ENCODE measurements around the gene HNRNPA0.

HNRNPA0 gene

GRCh38 chr5:137733922-137734321, 20.2 kb downstream of the HNRNPA0 start:
- no peak overlapping the region for H3K4me3 ChIP-seq (IDR thresholded peaks at IDR 0.05; ENCODE audit: insufficient read depth, low read depth, low read length)
- H3K36me3 ChIP-seq (ENCODE audit: insufficient read depth) = no peaks in the 10 kb centered on the region
- no peak overlapping the region for H3K27ac ChIP-seq
- TF ChIP-seq CTCF (conservative IDR thresholded peaks at IDR 0.05; ENCODE audit: low read depth, low read length) = no peak
- no peak overlapping the region for H3K4me2 ChIP-seq
- no peaks in the 10 kb centered on the region for H4K20me1 ChIP-seq (ENCODE audit: insufficient read depth)
- no peaks in the 10 kb centered on the region for H3K79me2 ChIP-seq (ENCODE audit: insufficient read depth, low read depth)
- H2AFZ ChIP-seq (ENCODE audit: low read depth) = no peak overlapping the region
- H3K4me1 ChIP-seq (ENCODE audit: low read depth, poor library complexity, severe bottlenecking) = peaks cover 13% of the 10 kb centered on the region
- H3K27me3 ChIP-seq (ENCODE audit: insufficient read depth, low read depth) = no peaks in the 10 kb centered on the region
- no peak overlapping the region for H3K9ac ChIP-seq

GRCh38 chr5:137733006-137733405, 21.2 kb downstream of the HNRNPA0 start:
- Histone ChIP-seq H3K4me3 (IDR thresholded peaks at IDR 0.05; ENCODE audit: insufficient read depth, low read depth, low read length) (no peak overlapping the region), H4K20me1 (ENCODE audit: insufficient read depth) (no peaks in the 10 kb centered on the region), H3K4me1 (ENCODE audit: low read depth, poor library complexity, severe bottlenecking) (peaks cover 13% of the 10 kb centered on the region), H3K36me3 (ENCODE audit: insufficient read depth) (no peaks in the 10 kb centered on the region), H2AFZ (ENCODE audit: low read depth) (no peak overlapping the region), H3K4me2 (no peak overlapping the region), H3K27me3 (ENCODE audit: insufficient read depth, low read depth) (no peaks in the 10 kb centered on the region), H3K9ac (no peak overlapping the region), H3K27ac (no peak overlapping the region), H3K79me2 (ENCODE audit: insufficient read depth, low read depth) (no peaks in the 10 kb centered on the region)
- no peak for TF ChIP-seq CTCF (conservative IDR thresholded peaks at IDR 0.05; ENCODE audit: low read depth, low read length)

GRCh38 chr5:137731176-137731575, 23.0 kb downstream of the HNRNPA0 start:
- Histone ChIP-seq H3K27me3 (ENCODE audit: insufficient read depth, low read depth) (no peaks in the 10 kb centered on the region), H3K79me2 (ENCODE audit: insufficient read depth, low read depth) (no peaks in the 10 kb centered on the region), H3K27ac (no peak overlapping the region), H3K4me1 (ENCODE audit: low read depth, poor library complexity, severe bottlenecking) (peaks cover 5% of the 10 kb centered on the region), H3K36me3 (ENCODE audit: insufficient read depth) (no peaks in the 10 kb centered on the region), H3K9ac (no peak overlapping the region), H3K4me2 (no peak overlapping the region), H3K4me3 (IDR thresholded peaks at IDR 0.05; ENCODE audit: insufficient read depth, low read depth, low read length) (no peak overlapping the region), H2AFZ (ENCODE audit: low read depth) (no peak overlapping the region), H4K20me1 (ENCODE audit: insufficient read depth) (no peaks in the 10 kb centered on the region)
- no peak for TF ChIP-seq CTCF (conservative IDR thresholded peaks at IDR 0.05; ENCODE audit: low read depth, low read length)

GRCh38 chr5:137730336-137730735, 23.8 kb downstream of the HNRNPA0 start:
- H3K4me2 ChIP-seq = no peak overlapping the region
- no peak overlapping the region for H2AFZ ChIP-seq (ENCODE audit: low read depth)
- H3K9ac ChIP-seq = no peak overlapping the region
- no peaks in the 10 kb centered on the region for H3K36me3 ChIP-seq (ENCODE audit: insufficient read depth)
- H3K4me1 ChIP-seq (ENCODE audit: low read depth, poor library complexity, severe bottlenecking) = no peaks in the 10 kb centered on the region
- no peaks in the 10 kb centered on the region for H3K79me2 ChIP-seq (ENCODE audit: insufficient read depth, low read depth)
- H3K4me3 ChIP-seq (IDR thresholded peaks at IDR 0.05; ENCODE audit: insufficient read depth, low read depth, low read length) = no peak overlapping the region
- H3K27me3 ChIP-seq (ENCODE audit: insufficient read depth, low read depth) = no peaks in the 10 kb centered on the region
- TF ChIP-seq CTCF (conservative IDR thresholded peaks at IDR 0.05; ENCODE audit: low read depth, low read length) = no peak
- H4K20me1 ChIP-seq (ENCODE audit: insufficient read depth) = no peaks in the 10 kb centered on the region
- H3K27ac ChIP-seq = no peak overlapping the region

All from KMS-11 (cell line).